Lower lobe of right lung (tissue), 2 donors: Measurements from ENCODE around the gene TNNC1. TPM values are rescaled to one million over a fixed set of nuclear protein-coding genes. Genes with fewer than 3 reads are reported as not detected.

Experiments
- ATAC-seq, 2 donors: fragments of 200-7000 bp; cut with Tn5 transposase; one replicate each; pipeline ENCODE4 v1.9.1; 2020 to 2022; ENCODE audit warnings: mild to moderate bottlenecking in 2 of 2, moderate library complexity in 2 of 2
- DNase-seq: peaks from one replicate; pipeline ENCODE4 v3.0.0-alpha.2; 2020
- H3K27ac ChIP-seq: fragments of 200-600 bp; one replicate; pipeline ENCODE4 v1.8.0; 2022
- H3K27me3 ChIP-seq: fragments of 200-600 bp; one replicate; pipeline ENCODE4 v1.8.0; 2022; ENCODE audit warnings: low read depth
- H3K36me3 ChIP-seq: fragments of 200-600 bp; one replicate; pipeline ENCODE4 v1.8.0; 2022; ENCODE audit warnings: mild to moderate bottlenecking
- H3K4me1 ChIP-seq: fragments of 200-600 bp; one replicate; pipeline ENCODE4 v1.8.0; 2022
- H3K4me3 ChIP-seq: fragments of 200-600 bp; one replicate; pipeline ENCODE4 v1.8.0; 2022; ENCODE audit warnings: mild to moderate bottlenecking
- H3K9me3 ChIP-seq: fragments of 200-600 bp; one replicate; pipeline ENCODE4 v1.8.0; 2022
- intact Hi-C: fragments of 100-400 bp; cut with DNase I; formaldehyde crosslinking; loops from one replicate; pipeline ENCODE4 v1.11.0; 2022
- total RNA-seq: library from RNA; stranded (reverse); fragmentation: NEBNext Ultra II Directional; extraction: Animal tissue kit (Norgen Biotek cat#: 25700); gene quantifications from one replicate; pipeline ENCODE4 v1.2.1, GENCODE V29; 2021
- TF ChIP-seq, protein P1 (sequence below): fragments of 200-600 bp; IDR thresholded peaks from one replicate; pipeline ENCODE4 v1.8.0; 2022; ENCODE audit warnings: antibody characterized with exemption, mild to moderate bottlenecking
- donor health status: DM: no; HTN: yes; CAD: no; lungs with severe emphysema.

Gene TNNC1
- total RNA-seq, 1 donor from 2014 or later, result 44.0 TPM

DNA sequence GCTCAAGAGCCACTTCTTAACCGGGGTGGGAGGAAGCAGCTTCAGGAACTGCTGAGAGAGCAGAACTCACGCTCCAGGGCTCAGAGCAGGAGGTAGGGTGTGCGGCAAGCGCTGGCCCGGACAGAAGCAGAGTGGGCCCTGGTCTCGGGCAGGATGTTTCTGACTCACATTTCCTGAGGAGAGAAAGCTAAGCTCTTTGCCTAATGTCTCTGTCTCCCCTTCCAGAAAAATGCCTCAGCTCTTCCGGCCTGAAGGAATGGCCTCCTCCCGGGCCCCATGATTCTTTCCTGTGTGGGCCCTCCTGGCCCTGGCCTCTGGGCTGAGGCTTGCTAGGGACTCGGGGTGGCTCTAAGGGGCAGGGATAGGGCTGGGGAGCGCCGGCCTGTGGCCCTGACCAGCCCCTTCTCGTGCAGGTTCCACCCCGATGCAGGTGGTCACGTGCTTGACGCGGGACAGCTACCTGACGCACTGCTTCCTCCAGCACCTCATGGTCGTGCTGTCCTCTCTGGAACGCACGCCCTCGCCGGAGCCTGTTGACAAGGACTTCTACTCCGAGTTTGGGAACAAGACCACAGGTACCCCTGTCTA, 37.2 kb upstream of the TNNC1 start:
- Histone ChIP-seq H3K9me3 (no peaks in the 10 kb centered on the region), H3K4me3 (no peak overlapping the region), H3K4me1 (peaks cover 62% of the 10 kb centered on the region), H3K36me3 (peaks cover 72% of the 10 kb centered on the region), H3K27me3 (no peaks in the 10 kb centered on the region), H3K27ac (peak overlapping the region; percentile 63)
- TF ChIP-seq, protein P1, sequence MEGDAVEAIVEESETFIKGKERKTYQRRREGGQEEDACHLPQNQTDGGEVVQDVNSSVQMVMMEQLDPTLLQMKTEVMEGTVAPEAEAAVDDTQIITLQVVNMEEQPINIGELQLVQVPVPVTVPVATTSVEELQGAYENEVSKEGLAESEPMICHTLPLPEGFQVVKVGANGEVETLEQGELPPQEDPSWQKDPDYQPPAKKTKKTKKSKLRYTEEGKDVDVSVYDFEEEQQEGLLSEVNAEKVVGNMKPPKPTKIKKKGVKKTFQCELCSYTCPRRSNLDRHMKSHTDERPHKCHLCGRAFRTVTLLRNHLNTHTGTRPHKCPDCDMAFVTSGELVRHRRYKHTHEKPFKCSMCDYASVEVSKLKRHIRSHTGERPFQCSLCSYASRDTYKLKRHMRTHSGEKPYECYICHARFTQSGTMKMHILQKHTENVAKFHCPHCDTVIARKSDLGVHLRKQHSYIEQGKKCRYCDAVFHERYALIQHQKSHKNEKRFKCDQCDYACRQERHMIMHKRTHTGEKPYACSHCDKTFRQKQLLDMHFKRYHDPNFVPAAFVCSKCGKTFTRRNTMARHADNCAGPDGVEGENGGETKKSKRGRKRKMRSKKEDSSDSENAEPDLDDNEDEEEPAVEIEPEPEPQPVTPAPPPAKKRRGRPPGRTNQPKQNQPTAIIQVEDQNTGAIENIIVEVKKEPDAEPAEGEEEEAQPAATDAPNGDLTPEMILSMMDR, result no peak
- ATAC-seq (peak in 1 of 2 donors; percentile 16), DNase-seq (no peak)
- intact Hi-C loops, result no loop called here

DNA sequence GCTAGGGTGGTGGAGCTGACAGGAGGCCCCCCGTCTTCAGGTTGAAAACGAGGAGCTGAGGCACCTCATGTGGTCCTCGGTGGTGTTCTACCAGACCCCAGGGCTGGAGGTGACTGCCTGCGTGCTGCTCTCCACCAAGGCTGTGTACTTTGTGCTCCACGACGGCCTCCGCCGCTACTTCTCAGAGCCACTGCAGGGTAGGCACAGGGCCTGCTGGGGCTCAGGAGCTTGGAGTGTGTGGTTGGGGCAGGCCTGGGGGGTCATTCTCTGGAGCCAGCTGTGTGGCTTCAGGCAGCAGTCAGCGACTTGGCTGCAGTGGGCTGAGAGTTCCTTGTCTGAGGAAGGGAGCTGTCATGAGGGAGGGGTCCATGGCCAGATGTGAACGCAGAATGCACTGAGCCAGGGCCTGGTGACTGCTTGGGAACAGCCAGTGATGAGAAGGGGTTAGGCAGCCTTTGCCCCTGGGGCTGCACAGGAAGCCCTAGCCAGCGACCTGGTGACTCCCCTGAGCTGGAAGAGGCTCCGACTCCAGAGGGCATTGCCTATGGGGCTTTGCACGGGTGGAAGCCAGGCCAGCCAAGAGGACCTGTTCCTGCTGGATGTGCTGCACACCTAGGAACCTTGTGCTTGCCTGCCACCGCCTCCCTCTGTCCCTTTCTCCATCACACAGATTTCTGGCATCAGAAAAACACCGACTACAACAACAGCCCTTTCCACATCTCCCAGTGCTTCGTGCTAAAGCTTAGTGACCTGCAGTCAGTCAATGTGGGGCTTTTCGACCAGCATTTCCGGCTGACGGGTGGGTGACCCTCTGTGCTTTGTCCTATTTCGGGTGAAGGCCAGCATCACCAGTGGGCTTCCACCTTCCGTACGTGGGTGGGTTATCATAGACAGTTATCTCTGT, 36.4 kb upstream of the TNNC1 start:
- H3K9me3 ChIP-seq, result no peaks in the 10 kb centered on the region
- H3K4me1 ChIP-seq, result peaks cover 58% of the 10 kb centered on the region
- no peak overlapping the region for H3K4me3 ChIP-seq
- ATAC-seq, result no peak
- intact Hi-C loops, result no loop called here
- no peaks in the 10 kb centered on the region for H3K27me3 ChIP-seq
- H3K36me3 ChIP-seq, result peaks cover 80% of the 10 kb centered on the region
- peak overlapping the region; percentile 63 for H3K27ac ChIP-seq
- DNase-seq, result no peak
- TF ChIP-seq, protein P1, result no peak

DNA sequence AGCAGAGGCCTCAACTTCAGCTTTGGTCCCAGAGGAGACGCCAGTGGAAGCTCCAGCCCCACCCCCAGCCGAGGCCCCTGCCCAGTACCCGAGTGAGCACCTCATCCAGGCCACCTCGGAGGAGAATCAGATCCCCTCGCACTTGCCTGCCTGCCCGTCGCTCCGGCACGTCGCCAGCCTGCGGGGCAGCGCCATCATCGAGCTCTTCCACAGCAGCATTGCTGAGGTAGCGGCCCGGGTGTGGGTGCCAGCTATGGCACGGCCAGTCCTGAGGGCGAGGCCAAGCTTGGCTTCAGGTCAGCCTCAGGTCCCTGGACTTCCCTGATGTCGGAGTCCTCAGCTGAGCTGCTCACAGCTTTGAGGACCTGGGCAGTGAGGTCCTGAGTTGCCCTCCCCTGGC, 35.6 kb upstream of the TNNC1 start:
- TF ChIP-seq, protein P1, result no peak
- Histone ChIP-seq H3K36me3 (peaks cover 86% of the 10 kb centered on the region), H3K4me3 (no peak overlapping the region), H3K4me1 (peaks cover 57% of the 10 kb centered on the region), H3K9me3 (no peaks in the 10 kb centered on the region), H3K27me3 (no peaks in the 10 kb centered on the region), H3K27ac (peak overlapping the region; percentile 63)
- ATAC-seq (no peak), DNase-seq (no peak)
- intact Hi-C loops, result no loop called here

DNA sequence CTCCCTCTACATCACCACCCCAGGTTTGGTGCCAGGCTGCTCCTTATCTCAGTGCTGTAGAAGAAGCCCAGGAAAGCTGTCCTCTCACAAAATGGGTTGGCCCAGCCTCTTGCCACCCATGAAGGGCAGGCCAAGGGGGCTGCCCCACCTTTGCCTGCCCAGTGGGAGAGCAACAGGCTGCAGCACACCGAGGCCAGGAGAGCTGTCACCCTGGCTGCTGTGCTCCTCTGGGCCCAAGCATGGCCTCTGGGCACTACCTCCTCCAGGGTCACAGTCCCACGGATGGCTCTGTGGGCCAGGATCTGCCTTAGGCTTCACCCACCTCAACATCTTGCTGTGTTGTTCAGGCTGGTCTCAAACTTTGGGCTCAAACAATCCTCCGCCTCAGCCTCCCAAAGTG, 34.9 kb upstream of the TNNC1 start:
- Histone ChIP-seq H3K4me3 (no peak overlapping the region), H3K36me3 (peaks cover 86% of the 10 kb centered on the region), H3K9me3 (no peaks in the 10 kb centered on the region), H3K27me3 (no peaks in the 10 kb centered on the region), H3K4me1 (peaks cover 54% of the 10 kb centered on the region), H3K27ac (no peak overlapping the region)
- no peak for ATAC-seq
- TF ChIP-seq, protein P1, result no peak
- intact Hi-C loops, result no loop called here
- DNase-seq, result no peak

DNA sequence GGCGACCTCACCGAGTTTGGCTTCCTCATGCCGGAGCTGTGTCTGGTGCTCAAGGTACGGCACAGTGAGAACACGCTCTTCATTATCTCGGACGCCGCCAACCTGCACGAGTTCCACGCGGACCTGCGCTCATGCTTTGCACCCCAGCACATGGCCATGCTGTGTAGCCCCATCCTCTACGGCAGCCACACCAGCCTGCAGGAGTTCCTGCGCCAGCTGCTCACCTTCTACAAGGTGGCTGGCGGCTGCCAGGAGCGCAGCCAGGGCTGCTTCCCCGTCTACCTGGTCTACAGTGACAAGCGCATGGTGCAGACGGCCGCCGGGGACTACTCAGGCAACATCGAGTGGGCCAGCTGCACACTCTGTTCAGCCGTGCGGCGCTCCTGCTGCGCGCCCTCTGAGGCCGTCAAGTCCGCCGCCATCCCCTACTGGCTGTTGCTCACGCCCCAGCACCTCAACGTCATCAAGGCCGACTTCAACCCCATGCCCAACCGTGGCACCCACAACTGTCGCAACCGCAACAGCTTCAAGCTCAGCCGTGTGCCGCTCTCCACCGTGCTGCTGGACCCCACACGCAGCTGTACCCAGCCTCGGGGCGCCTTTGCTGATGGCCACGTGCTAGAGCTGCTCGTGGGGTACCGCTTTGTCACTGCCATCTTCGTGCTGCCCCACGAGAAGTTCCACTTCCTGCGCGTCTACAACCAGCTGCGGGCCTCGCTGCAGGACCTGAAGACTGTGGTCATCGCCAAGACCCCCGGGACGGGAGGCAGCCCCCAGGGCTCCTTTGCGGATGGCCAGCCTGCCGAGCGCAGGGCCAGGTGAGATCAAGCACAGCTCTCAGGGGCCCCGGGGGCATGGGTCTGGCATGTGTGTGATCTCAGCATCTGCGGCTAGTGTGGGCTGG, 34.2 kb upstream of the TNNC1 start:
- ATAC-seq, result no peak
- H3K36me3 ChIP-seq, result peaks cover 83% of the 10 kb centered on the region
- intact Hi-C loops, result no loop called here
- H3K9me3 ChIP-seq, result no peaks in the 10 kb centered on the region
- no peak overlapping the region for H3K4me3 ChIP-seq
- H3K4me1 ChIP-seq, result peaks cover 54% of the 10 kb centered on the region
- no peak overlapping the region for H3K27ac ChIP-seq
- TF ChIP-seq, protein P1, result no peak
- no peaks in the 10 kb centered on the region for H3K27me3 ChIP-seq
- no peak for DNase-seq
